Kidney (tissue), 14 donors: Measurements from ENCODE around the gene PARP15. TPM values are rescaled to one million over a fixed set of nuclear protein-coding genes. Genes with fewer than 3 reads are reported as not detected.

Experiments used
- DNase-seq, 5 donors: peaks; one replicate each; pipeline ENCODE4 v3.0.0-alpha.2; 2013 to 2020
- FAIRE-seq: peaks from 2 replicates; lab custom pipeline; 2012; peaks lifted over from hg19 to GRCh38; lab: Jason Lieb, UNC
- H3K27ac ChIP-seq, 2 donors: one replicate each; pipeline ENCODE4 v1.7.0; 2013; ENCODE audit warnings: low read depth in 2 of 2, low read length in 2 of 2, inconsistent platforms in 1 of 2
- H3K27me3 ChIP-seq: one replicate; pipeline ENCODE4 v1.7.1; 2013; ENCODE audit warnings: low read length, inconsistent platforms; ENCODE audit not compliant: control insufficient read depth, insufficient read depth
- H3K36me3 ChIP-seq, 3 donors: one replicate each; pipeline versions ENCODE4 v1.7.0 to v1.7.1; 2013; ENCODE audit warnings: low read length in 3 of 3, control low read depth in 1 of 3, inconsistent platforms in 1 of 3; ENCODE audit not compliant: insufficient read depth in 3 of 3, control insufficient read depth in 2 of 3
- H3K4me1 ChIP-seq, 3 donors: one replicate each; pipeline versions ENCODE4 v1.7.0 to v1.7.1; 2013; ENCODE audit warnings: low read length in 3 of 3, inconsistent platforms in 1 of 3, low read depth in 1 of 3; ENCODE audit not compliant: control insufficient read depth in 2 of 3, insufficient read depth in 2 of 3
- H3K4me3 ChIP-seq, 3 donors: one replicate each; pipeline versions ENCODE4 v1.7.0 to v1.8.1; 2013; ENCODE audit warnings: low read length in 3 of 3, control low read depth in 1 of 3, inconsistent platforms in 1 of 3
- H3K9ac ChIP-seq, 3 donors: one replicate each; pipeline versions ENCODE4 v1.7.0 to v1.7.1; 2013; ENCODE audit warnings: low read length in 3 of 3, control low read depth in 1 of 3, inconsistent platforms in 1 of 3
- H3K9me3 ChIP-seq, 3 donors: one replicate each; pipeline versions ENCODE4 v1.7.0 to v1.7.1; 2013; ENCODE audit warnings: low read length in 3 of 3, control low read depth in 1 of 3, inconsistent platforms in 1 of 3; ENCODE audit not compliant: control insufficient read depth in 2 of 3, insufficient read depth in 1 of 3
- CTCF ChIP-seq: IDR thresholded peaks from 3 replicates; pipeline ENCODE4 v1.5.1; 2012; ENCODE audit warnings: mild to moderate bottlenecking, moderate library complexity, borderline replicate concordance; ENCODE audit not compliant: insufficient read depth; ENCODE audit errors: extremely low read depth
- intact Hi-C: fragments of 100-400 bp; cut with DNase I; formaldehyde crosslinking; loops from one replicate; pipeline ENCODE4 v1.11.1; 2022
- polyA plus RNA-seq: library from polyadenylated mRNA; stranded (reverse); fragments of 350-450 nt; fragmentation: Illumina TruSeq; extraction: RNeasy Lipid Tissue Mini Kit (QIAGEN cat#74804); gene quantifications from one replicate; pipeline ENCODE4 v1.2.3, GENCODE V29; 2014; ENCODE audit warnings: low read depth, low replicate concordance; ENCODE audit not compliant: insufficient read depth
- total RNA-seq: library from RNA; stranded (reverse); fragmentation: NEBNext Ultra II Directional; extraction: Animal tissue kit (Norgen Biotek cat#: 25700); gene quantifications from one replicate; pipeline ENCODE4 v1.2.1, GENCODE V29; 2021
- donor health status: control.
- donor health status: control.
- donor health status: control.
- donor health status: control.
- donor health status: control.
- donor health status: DM: yes; HTN: yes; CAD: no.
- donor health status: Normal renal cell carcinoma (clear cell type).

The PARP15 gene
- total and polyA plus RNA-seq, 2 donors from 2014 or later = 4.9 TPM; not detected in 1

GRCh38 chr3:122687298-122687697 is 109.8 kb downstream of the PARP15 start:
- intact Hi-C loops = loop anchor here (10.0 kb wide), 1 partner anchor 292 kb away; no protein-coding TSS in a partner anchor
- TF ChIP-seq CTCF = no peak
- DNase-seq (no peak), FAIRE-seq (no peak)
- no peaks in the 10 kb centered on the region for H3K27me3 ChIP-seq
- H3K4me1 ChIP-seq = no peaks in the 10 kb centered on the region
- no peak overlapping the region for H3K27ac ChIP-seq
- H3K4me3 ChIP-seq = no peak overlapping the region
- H3K9me3 ChIP-seq = no peaks in the 10 kb centered on the region
- H3K36me3 ChIP-seq = peaks cover 0 to 17% (median 4%) of the 10 kb centered on the region in 3 donors
- no peak overlapping the region for H3K9ac ChIP-seq

Other genes with a start within 250 kb of the PARP15 start
- 27.9 TPM for gene MIX23, start 194.4 kb upstream of the PARP15 start, total RNA-seq
- 84.0 TPM for gene MIX23, start 194.4 kb upstream of the PARP15 start, polyA plus RNA-seq
- gene FAM162A, start 193.5 kb upstream of the PARP15 start, total RNA-seq = 46.6 TPM
- 213 TPM for gene FAM162A, start 193.5 kb upstream of the PARP15 start, polyA plus RNA-seq
- gene WDR5B, start 161.6 kb upstream of the PARP15 start, total RNA-seq = 8.8 TPM
- 3.8 TPM for gene WDR5B, start 161.6 kb upstream of the PARP15 start, polyA plus RNA-seq
- gene KPNA1, start 62.7 kb upstream of the PARP15 start, total RNA-seq = 64.5 TPM
- gene KPNA1, start 62.7 kb upstream of the PARP15 start, polyA plus RNA-seq = 16.8 TPM
- 54.0 TPM for gene PARP9, start 13.3 kb upstream of the PARP15 start, total RNA-seq
- 27.8 TPM for gene PARP9, start 13.3 kb upstream of the PARP15 start, polyA plus RNA-seq
- 58.0 TPM for gene DTX3L, start 13.3 kb upstream of the PARP15 start, total RNA-seq
- gene DTX3L, start 13.3 kb upstream of the PARP15 start, polyA plus RNA-seq = 8.4 TPM
- gene PARP14, start 103.2 kb downstream of the PARP15 start, total RNA-seq = 64.0 TPM
- gene PARP14, start 103.2 kb downstream of the PARP15 start, polyA plus RNA-seq = 14.9 TPM
- 12.5 TPM for gene HSPBAP1, start 216.2 kb downstream of the PARP15 start, total RNA-seq
- gene HSPBAP1, start 216.2 kb downstream of the PARP15 start, polyA plus RNA-seq = 8.3 TPM
- gene SLC49A4, start 217.4 kb downstream of the PARP15 start, total RNA-seq = 21.7 TPM
- 10.4 TPM for gene SLC49A4, start 217.4 kb downstream of the PARP15 start, polyA plus RNA-seq